ENCODE measurements around the gene TTC38.

DNA sequence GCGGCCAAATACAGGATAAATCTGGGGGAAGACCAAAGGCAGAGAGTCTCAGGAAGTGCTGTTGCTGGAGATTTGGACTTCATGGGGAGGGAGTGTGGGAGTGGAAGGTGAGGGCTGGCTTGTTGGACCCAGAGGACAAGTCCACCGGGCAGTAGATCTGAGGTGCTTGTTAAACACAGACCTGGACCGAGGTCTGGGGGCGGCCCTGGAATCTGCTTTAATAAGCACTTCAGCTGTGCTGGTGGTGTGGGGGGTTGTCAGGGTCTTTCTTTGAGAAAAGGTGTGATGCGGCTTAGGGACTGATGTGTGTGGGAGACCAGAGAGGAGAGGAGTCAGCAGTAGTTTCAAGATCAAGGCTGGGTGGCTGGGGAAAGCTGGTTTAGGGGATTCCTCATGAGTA is 72.1 kb downstream of the TTC38 start:
- TF ChIP-seq, protein P1, sequence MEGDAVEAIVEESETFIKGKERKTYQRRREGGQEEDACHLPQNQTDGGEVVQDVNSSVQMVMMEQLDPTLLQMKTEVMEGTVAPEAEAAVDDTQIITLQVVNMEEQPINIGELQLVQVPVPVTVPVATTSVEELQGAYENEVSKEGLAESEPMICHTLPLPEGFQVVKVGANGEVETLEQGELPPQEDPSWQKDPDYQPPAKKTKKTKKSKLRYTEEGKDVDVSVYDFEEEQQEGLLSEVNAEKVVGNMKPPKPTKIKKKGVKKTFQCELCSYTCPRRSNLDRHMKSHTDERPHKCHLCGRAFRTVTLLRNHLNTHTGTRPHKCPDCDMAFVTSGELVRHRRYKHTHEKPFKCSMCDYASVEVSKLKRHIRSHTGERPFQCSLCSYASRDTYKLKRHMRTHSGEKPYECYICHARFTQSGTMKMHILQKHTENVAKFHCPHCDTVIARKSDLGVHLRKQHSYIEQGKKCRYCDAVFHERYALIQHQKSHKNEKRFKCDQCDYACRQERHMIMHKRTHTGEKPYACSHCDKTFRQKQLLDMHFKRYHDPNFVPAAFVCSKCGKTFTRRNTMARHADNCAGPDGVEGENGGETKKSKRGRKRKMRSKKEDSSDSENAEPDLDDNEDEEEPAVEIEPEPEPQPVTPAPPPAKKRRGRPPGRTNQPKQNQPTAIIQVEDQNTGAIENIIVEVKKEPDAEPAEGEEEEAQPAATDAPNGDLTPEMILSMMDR (IDR thresholded peaks at IDR 0.05), result no peak
- no peak for TF ChIP-seq POLR2A (IDR thresholded peaks at IDR 0.05)
